Fibroblast of mammary gland (primary cell): ENCODE measurements around the gene DNAJC4.

ENCODE experiments used
- DNase-seq: peaks from one replicate; pipeline ENCODE4 v3.0.0-alpha.2; 2010; ENCODE audit warnings: low read depth
- H3K4me3 ChIP-seq: 2 replicates; pipeline ENCODE4 v1.5.1; 2011; ENCODE audit warnings: low read depth, mild to moderate bottlenecking, low read length, moderate library complexity; ENCODE audit not compliant: control insufficient read depth
- TF ChIP-seq, protein P1 (sequence below): conservative IDR thresholded peaks from 2 replicates; pipeline ENCODE4 v1.5.1; 2011; ENCODE audit warnings: low read depth, low read length, inconsistent platforms; ENCODE audit not compliant: control insufficient read depth, insufficient read depth

Gene DNAJC4

DNA sequence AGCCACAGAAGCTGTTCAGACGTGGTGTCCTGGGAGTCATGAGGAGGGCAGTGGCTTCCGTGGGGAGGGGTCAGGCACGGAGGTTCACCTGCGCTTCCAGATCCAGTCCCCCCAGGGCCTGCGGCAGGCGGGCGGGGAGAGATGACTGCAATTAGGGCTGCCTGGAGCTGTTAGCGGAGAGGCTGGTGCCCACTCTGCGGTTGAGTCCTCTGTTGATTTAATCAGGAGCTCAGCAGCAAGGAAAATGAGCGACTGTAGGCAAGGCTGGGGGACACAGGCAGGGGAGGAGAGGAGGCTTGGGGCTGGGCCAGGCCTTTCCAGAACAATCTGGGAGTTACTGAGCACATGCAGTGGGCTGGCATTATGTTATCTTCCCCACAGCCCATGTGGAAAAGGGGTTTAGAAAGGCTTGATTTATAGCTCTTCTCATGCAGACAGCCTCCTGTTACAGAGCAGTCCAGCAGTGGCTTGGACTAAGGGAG is 34.1 kb downstream of the DNAJC4 start:
- DNase-seq: no peak
- no peak overlapping the region for H3K4me3 ChIP-seq
- TF ChIP-seq, protein P1, sequence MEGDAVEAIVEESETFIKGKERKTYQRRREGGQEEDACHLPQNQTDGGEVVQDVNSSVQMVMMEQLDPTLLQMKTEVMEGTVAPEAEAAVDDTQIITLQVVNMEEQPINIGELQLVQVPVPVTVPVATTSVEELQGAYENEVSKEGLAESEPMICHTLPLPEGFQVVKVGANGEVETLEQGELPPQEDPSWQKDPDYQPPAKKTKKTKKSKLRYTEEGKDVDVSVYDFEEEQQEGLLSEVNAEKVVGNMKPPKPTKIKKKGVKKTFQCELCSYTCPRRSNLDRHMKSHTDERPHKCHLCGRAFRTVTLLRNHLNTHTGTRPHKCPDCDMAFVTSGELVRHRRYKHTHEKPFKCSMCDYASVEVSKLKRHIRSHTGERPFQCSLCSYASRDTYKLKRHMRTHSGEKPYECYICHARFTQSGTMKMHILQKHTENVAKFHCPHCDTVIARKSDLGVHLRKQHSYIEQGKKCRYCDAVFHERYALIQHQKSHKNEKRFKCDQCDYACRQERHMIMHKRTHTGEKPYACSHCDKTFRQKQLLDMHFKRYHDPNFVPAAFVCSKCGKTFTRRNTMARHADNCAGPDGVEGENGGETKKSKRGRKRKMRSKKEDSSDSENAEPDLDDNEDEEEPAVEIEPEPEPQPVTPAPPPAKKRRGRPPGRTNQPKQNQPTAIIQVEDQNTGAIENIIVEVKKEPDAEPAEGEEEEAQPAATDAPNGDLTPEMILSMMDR: no peak

DNA sequence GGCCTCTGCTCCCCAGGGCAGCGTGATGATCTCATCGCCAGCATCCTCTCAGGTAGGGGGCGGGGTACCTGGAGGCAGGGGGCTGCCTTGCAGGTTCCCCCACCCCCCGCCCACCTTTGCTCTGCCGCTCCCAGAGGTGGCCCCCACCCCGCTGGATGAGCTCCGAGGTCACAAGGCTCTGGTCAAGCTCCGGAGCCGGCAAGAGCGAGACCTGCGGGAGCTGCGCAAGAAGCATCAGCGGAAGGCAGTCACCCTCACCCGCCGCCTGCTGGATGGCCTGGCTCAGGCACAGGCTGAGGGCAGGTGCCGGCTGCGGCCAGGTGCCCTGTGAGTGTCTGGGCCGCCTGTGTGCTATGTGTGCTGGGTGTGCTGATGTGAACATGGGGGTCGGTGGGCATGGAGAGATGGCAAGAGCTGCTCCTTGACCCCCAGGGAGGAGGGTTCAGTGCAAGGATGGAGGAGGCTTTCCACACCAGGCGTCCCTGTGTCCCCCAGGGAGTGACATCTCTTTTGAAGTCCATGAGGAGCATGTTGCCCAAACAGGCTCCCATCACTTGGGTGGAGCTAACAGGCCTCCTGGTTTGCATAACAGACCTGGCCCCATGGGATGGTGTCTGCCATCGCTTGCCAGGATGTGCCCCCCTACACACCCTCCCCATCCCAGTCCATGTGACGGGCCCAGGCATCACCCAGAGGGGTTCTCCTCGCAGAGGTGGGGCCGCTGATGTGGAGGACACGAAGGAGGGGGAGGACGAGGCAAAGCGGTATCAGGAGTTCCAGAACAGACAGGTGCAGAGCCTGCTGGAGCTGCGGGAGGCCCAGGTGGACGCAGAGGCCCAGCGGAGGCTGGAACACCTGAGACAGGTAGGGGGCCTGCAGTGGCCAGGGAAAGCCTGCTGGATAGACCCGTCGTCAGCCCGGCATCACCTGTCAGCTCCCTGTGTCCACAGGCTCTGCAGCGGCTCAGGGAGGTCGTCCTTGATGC is 35.1 kb downstream of the DNAJC4 start:
- TF ChIP-seq, protein P1: no peak
- DNase-seq: no peak
- H3K4me3 ChIP-seq: no peak overlapping the region

DNA sequence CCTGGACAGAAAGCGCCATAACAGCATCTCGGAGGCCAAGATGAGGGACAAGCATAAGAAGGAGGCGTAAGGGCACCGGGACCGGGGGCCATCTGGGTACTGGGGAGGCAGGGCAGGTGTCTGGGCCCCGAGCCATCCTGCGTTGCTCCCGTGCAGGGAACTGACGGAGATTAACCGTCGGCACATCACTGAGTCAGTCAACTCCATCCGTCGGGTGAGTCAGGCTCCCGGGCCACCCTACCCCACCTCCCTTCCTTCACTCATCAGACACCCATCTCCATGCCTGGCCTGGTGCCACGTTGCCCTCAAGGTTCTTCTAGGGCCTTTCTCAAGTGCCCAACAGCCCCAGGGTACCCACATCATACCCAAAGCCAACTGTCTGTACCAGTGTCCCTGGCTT is 36.0 kb downstream of the DNAJC4 start:
- H3K4me3 ChIP-seq: no peak overlapping the region
- peak; percentile 68 for DNase-seq
- TF ChIP-seq, protein P1: no peak

DNA sequence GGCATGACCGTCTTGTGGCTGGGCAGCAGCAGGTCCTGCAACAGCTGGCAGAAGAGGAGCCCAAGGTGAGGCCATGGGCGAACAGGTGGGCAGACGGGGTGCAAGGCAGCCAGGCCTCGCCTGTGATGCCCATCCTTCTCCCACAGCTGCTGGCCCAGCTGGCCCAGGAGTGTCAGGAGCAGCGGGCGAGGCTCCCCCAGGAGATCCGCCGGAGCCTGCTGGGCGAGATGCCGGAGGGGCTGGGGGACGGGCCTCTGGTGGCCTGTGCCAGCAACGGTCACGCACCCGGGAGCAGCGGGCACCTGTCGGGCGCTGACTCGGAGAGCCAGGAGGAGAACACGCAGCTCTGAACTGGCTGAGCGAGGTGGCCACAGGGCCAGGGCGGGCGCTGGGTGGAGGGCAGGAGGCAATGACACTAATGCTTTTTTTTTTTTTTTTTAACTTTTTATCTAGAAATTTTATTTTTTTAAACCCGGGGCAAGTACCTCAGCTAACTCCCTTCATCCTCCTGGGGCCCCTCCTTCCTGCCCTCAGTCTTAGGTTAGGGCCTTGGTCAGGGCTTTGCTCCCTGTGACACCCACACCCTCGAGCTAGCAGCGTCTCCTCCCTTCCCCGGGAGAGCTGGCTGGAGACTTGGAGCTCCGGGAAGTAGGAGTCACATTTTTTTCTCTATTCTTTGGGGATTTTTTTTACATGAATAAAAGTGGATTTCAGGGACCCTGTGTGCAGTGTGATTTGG is 37.0 kb downstream of the DNAJC4 start:
- TF ChIP-seq, protein P1: no peak
- peak; percentile 28 for DNase-seq
- no peak overlapping the region for H3K4me3 ChIP-seq

DNA sequence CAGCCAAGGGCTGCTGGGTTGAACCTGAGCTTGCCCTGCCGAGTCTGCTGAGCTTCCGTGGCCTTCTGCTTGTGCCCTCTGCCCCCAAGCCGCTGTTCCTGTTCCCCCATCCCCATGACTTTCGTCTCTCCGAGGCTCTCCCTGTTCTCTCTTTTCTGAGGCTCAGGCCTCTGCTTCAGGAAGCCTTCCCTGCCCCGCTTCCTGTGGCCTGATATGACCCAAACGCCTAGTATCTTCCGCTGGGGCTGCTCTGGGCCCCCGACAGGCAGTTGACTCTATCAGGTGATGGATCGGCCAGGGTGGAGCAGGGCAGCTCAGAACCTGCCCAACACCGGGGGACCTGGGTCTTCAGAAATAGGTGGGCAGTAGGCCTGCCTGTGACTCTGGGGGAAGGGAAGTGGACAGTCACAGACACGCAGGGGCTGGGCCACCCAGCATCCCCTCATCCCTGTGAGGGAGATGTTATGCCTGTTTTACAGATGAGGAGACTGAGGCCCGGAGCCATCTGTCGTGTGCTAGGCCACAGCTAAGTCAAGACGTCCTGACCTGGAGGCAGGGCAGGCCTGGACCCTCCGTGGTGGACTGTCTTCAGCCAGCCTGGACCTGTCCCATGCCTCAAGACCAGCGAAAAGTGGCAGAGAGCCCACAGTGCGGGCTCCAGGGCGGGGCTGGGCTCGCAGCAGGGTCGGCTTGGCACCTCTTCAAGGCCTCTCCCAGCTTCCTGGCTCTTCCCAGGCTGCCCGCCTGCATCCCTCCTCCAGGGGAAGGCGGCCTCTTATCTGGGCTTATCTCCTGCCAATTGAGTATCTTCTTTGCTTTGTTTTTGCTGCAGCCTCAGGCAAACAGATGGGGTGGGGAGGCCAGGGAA is 37.9 kb downstream of the DNAJC4 start:
- no peak for DNase-seq
- TF ChIP-seq, protein P1: no peak
- peak overlapping the region; percentile 57 for H3K4me3 ChIP-seq
